SK-N-SH treated with all-trans-retinoic acid at 6 μM for 48 hours (cell line): ENCODE data around the gene VPS37C.

Source experiments
- BACH2 ChIP-seq: fragments of 250-450 bp; sonication (Bioruptor Pico); IDR thresholded peaks from 2 replicates; pipeline ENCODE4 v1.9.0; 2021; ENCODE audit warnings: mild to moderate bottlenecking, borderline replicate concordance
- PPARA ChIP-seq: fragments of 250-450 bp; sonication (Bioruptor Pico); IDR thresholded peaks from 2 replicates; pipeline ENCODE4 v1.5.0; 2020; ENCODE audit warnings: mild to moderate bottlenecking, borderline replicate concordance
- TCF4 ChIP-seq: fragments of 250-450 bp; sonication (Bioruptor Pico); IDR thresholded peaks from 2 replicates; pipeline ENCODE4 v1.8.0; 2021; ENCODE audit warnings: mild to moderate bottlenecking, moderate library complexity, borderline replicate concordance
- ZNF8 ChIP-seq: fragments of 450-650 bp; formaldehyde crosslinking; IDR thresholded peaks from 2 replicates; pipeline ENCODE4 v1.5.0; 2020; ENCODE audit warnings: mild to moderate bottlenecking, moderate library complexity
- TF ChIP-seq, protein P1 (sequence below): fragments of 250-450 bp; sonication (Bioruptor Pico); IDR thresholded peaks from 2 replicates; pipeline ENCODE4 v1.5.1; 2021; ENCODE audit warnings: mild to moderate bottlenecking, moderate library complexity
- TF ChIP-seq, protein P2 (sequence below): fragments of 250-450 bp; sonication (Bioruptor Pico); IDR thresholded peaks from 2 replicates; pipeline ENCODE4 v1.5.1; 2020; ENCODE audit warnings: low read depth, mild to moderate bottlenecking, moderate library complexity
- TF ChIP-seq, protein P3 (sequence below): fragments of 250-450 bp; sonication (Bioruptor Pico); IDR thresholded peaks from 2 replicates; pipeline ENCODE4 v1.8.0; 2021; ENCODE audit warnings: low read depth, mild to moderate bottlenecking, moderate library complexity, borderline replicate concordance

DNA sequence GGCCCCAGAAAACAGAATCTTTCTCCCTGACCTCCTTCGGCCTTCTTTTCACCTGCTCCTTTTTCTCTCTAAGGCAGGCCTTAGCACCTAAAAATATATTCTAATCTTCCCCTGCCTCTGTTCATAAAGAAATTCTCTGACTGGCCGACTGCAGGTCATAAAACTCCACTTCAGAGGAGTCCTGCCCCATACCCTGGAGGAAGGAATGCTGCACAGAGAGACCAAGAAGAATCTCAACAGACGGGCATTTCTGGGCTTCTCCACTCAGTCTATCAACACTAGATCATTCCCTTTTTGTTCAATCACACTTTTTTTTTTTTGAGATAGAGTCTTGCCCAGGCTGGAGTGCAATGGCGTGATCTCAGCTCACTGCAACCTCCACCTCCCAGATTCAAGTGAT lies 22.4 kb upstream of the VPS37C start:
- TF ChIP-seq, protein P1, sequence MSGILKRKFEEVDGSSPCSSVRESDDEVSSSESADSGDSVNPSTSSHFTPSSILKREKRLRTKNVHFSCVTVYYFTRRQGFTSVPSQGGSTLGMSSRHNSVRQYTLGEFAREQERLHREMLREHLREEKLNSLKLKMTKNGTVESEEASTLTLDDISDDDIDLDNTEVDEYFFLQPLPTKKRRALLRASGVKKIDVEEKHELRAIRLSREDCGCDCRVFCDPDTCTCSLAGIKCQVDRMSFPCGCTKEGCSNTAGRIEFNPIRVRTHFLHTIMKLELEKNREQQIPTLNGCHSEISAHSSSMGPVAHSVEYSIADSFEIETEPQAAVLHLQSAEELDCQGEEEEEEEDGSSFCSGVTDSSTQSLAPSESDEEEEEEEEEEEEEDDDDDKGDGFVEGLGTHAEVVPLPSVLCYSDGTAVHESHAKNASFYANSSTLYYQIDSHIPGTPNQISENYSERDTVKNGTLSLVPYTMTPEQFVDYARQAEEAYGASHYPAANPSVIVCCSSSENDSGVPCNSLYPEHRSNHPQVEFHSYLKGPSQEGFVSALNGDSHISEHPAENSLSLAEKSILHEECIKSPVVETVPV (CRISPR knock-in tag): no peak
- TF ChIP-seq TCF4 (CRISPR knock-in tag) (no peak), ZNF8 (CRISPR knock-in tag) (no peak), BACH2 (no peak), PPARA (no peak)
- TF ChIP-seq, protein P2, sequence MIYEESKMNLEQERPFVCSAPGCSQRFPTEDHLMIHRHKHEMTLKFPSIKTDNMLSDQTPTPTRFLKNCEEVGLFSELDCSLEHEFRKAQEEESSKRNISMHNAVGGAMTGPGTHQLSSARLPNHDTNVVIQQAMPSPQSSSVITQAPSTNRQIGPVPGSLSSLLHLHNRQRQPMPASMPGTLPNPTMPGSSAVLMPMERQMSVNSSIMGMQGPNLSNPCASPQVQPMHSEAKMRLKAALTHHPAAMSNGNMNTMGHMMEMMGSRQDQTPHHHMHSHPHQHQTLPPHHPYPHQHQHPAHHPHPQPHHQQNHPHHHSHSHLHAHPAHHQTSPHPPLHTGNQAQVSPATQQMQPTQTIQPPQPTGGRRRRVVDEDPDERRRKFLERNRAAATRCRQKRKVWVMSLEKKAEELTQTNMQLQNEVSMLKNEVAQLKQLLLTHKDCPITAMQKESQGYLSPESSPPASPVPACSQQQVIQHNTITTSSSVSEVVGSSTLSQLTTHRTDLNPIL: no peak
- TF ChIP-seq, protein P3, sequence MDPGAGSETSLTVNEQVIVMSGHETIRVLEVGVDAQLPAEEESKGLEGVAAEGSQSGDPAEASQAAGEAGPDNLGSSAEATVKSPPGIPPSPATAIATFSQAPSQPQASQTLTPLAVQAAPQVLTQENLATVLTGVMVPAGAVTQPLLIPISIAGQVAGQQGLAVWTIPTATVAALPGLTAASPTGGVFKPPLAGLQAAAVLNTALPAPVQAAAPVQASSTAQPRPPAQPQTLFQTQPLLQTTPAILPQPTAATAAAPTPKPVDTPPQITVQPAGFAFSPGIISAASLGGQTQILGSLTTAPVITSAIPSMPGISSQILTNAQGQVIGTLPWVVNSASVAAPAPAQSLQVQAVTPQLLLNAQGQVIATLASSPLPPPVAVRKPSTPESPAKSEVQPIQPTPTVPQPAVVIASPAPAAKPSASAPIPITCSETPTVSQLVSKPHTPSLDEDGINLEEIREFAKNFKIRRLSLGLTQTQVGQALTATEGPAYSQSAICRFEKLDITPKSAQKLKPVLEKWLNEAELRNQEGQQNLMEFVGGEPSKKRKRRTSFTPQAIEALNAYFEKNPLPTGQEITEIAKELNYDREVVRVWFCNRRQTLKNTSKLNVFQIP: no peak
